Tibial artery (tissue), 4 donors: Measurements from ENCODE around the gene ROR2.

Experiments
- DNase-seq, 2 donors: peaks; one replicate each; pipeline ENCODE4 v3.0.0-alpha.2; 2019
- H3K27ac ChIP-seq, 2 donors: fragments of 200-600 bp; sonication (generic) in 1 of 2; 1 replicate in 1 of 2; 2 replicates in 1 of 2; pipeline ENCODE4 v1.5.1; 2018 to 2019; ENCODE audit warnings: mild to moderate bottlenecking in 1 of 2
- H3K27me3 ChIP-seq, 2 donors: fragments of 200-600 bp; sonication (generic) in 1 of 2; one replicate each; pipeline versions ENCODE4 v1.5.1 to v1.6.0; 2016 to 2019
- H3K36me3 ChIP-seq, 3 donors: fragments of 200-600 bp; sonication (generic) in 2 of 3; one replicate each; pipeline ENCODE4 v1.5.1; 2016 to 2019; ENCODE audit warnings: mild to moderate bottlenecking in 2 of 3
- H3K4me1 ChIP-seq, 4 donors: fragments of 200-600 bp; sonication (generic) in 2 of 4; 1 replicate in 3 of 4; 2 replicates in 1 of 4; pipeline ENCODE4 v1.5.1; 2016 to 2019
- H3K4me3 ChIP-seq, 2 donors: fragments of 200-600 bp; sonication (generic) in 1 of 2; 1 replicate in 1 of 2; 2 replicates in 1 of 2; pipeline ENCODE4 v1.5.1; 2018 to 2019; ENCODE audit warnings: mild to moderate bottlenecking in 2 of 2
- H3K9me3 ChIP-seq, 3 donors: fragments of 200-600 bp; sonication (generic) in 1 of 3; one replicate each; pipeline ENCODE4 v1.5.1; 2016 to 2019
- CTCF ChIP-seq, 2 experiments: fragments of 200-600 bp in 1 of 2; fragments of 450-650 bp in 1 of 2; IDR thresholded peaks; one replicate each; pipeline ENCODE4 v1.5.1; 2017 to 2019; ENCODE audit warnings: antibody characterized with exemption in 2 of 2, mild to moderate bottlenecking in 1 of 2, moderate library complexity in 1 of 2
- intact Hi-C: fragments of 100-400 bp; cut with DNase I; formaldehyde crosslinking; loops from one replicate; pipeline ENCODE4 v1.15.0; 2023; ENCODE audit warnings: low total_unique reads

ROR2 gene

GRCh38 chr9:91857291-91858212 is 92.5 kb downstream of the ROR2 start:
- no peaks in the 10 kb centered on the region for H3K9me3 ChIP-seq
- H3K27me3 ChIP-seq: no peaks in the 10 kb centered on the region
- no peaks in the 10 kb centered on the region for H3K4me1 ChIP-seq
- no peak for DNase-seq
- no peak overlapping the region for H3K27ac ChIP-seq
- intact Hi-C loops: no loop called here
- no peak for TF ChIP-seq CTCF (IDR thresholded peaks at IDR 0.05)
- H3K36me3 ChIP-seq: no peaks in the 10 kb centered on the region
- no peak overlapping the region for H3K4me3 ChIP-seq

GRCh38 chr9:91856419-91856818 is 93.6 kb downstream of the ROR2 start:
- Histone ChIP-seq H3K4me1 (no peaks in the 10 kb centered on the region), H3K4me3 (no peak overlapping the region), H3K36me3 (no peaks in the 10 kb centered on the region), H3K27ac (no peak overlapping the region), H3K9me3 (no peaks in the 10 kb centered on the region), H3K27me3 (no peaks in the 10 kb centered on the region)
- no peak for TF ChIP-seq CTCF (IDR thresholded peaks at IDR 0.05)
- DNase-seq: no peak
- intact Hi-C loops: no loop called here

- no peak for TF ChIP-seq CTCF (IDR thresholded peaks at IDR 0.05)
- H3K36me3 ChIP-seq: no peaks in the 10 kb centered on the region
- H3K4me1 ChIP-seq: no peaks in the 10 kb centered on the region
- H3K4me3 ChIP-seq: no peak overlapping the region
- H3K27me3 ChIP-seq: no peaks in the 10 kb centered on the region
- intact Hi-C loops: no loop called here
- no peak overlapping the region for H3K27ac ChIP-seq
- DNase-seq: no peak
- no peaks in the 10 kb centered on the region for H3K9me3 ChIP-seq
Measured at GRCh38 chr9:91855196-91855595, 94.8 kb downstream of the ROR2 start.

GRCh38 chr9:91852801-91853347 is 97.2 kb downstream of the ROR2 start:
- H3K27me3 ChIP-seq: no peaks in the 10 kb centered on the region
- no peak overlapping the region for H3K4me3 ChIP-seq
- H3K4me1 ChIP-seq: no peaks in the 10 kb centered on the region
- DNase-seq: no peak
- TF ChIP-seq CTCF (IDR thresholded peaks at IDR 0.05): no peak
- intact Hi-C loops: no loop called here
- H3K27ac ChIP-seq: no peak overlapping the region
- no peaks in the 10 kb centered on the region for H3K9me3 ChIP-seq
- no peaks in the 10 kb centered on the region for H3K36me3 ChIP-seq

- no peak for TF ChIP-seq CTCF (IDR thresholded peaks at IDR 0.05)
- no peaks in the 10 kb centered on the region for H3K9me3 ChIP-seq
- peaks cover 0 to under 1% (median 0%) of the 10 kb centered on the region in 4 donors for H3K4me1 ChIP-seq
- no peak overlapping the region for H3K4me3 ChIP-seq
- intact Hi-C loops: loop anchor here (10.0 kb wide), 1 partner anchor 795 kb away; no protein-coding TSS in a partner anchor
- DNase-seq: no peak
- no peaks in the 10 kb centered on the region for H3K27me3 ChIP-seq
- no peaks in the 10 kb centered on the region for H3K36me3 ChIP-seq
- H3K27ac ChIP-seq: no peak overlapping the region
Measured at GRCh38 chr9:91849694-91850093, 100.3 kb downstream of the ROR2 start.
